Cardiac fibroblast (primary cell): ENCODE measurements around the gene HBG1.

ENCODE experiments used
- DNase-seq, 2 donors: peaks; one replicate each; pipeline versions ENCODE4 v3.0.0 to v3.0.0-alpha.2; 2010; ENCODE audit warnings: low read depth in 2 of 2
- H3K4me3 ChIP-seq, 2 donors: replicated peaks in 1 of 2; 1 replicate in 1 of 2; 2 replicates in 1 of 2; pipeline ENCODE4 v1.5.1; 2011; ENCODE audit warnings: low read depth in 2 of 2, low read length in 2 of 2, mild to moderate bottlenecking in 2 of 2, moderate library complexity in 1 of 2
- CTCF ChIP-seq: IDR thresholded peaks from one replicate; pipeline ENCODE4 v1.5.1; 2011; ENCODE audit warnings: low read depth, mild to moderate bottlenecking, low read length, inconsistent platforms

Gene HBG1

GRCh38 chr11:5239046-5239445 is 10.6 kb downstream of the HBG1 start:
- no peak for TF ChIP-seq CTCF
- DNase-seq = peak in 1 of 2 donors; percentile 11
- no peak overlapping the region for H3K4me3 ChIP-seq

- no peak overlapping the region for H3K4me3 ChIP-seq
- no peak for TF ChIP-seq CTCF
- DNase-seq = no peak
Measured at GRCh38 chr11:5238486-5238885, 11.2 kb downstream of the HBG1 start.

- H3K4me3 ChIP-seq = no peak overlapping the region
- TF ChIP-seq CTCF = no peak
- no peak for DNase-seq
Measured at GRCh38 chr11:5237420-5237819, 12.2 kb downstream of the HBG1 start.

- no peak overlapping the region for H3K4me3 ChIP-seq
- DNase-seq = no peak
- no peak for TF ChIP-seq CTCF
Measured at GRCh38 chr11:5235364-5236095, 14.1 kb downstream of the HBG1 start.

- no peak within 1 kb of the TSS for H3K4me3 ChIP-seq
- DNase-seq = peak; percentile 30 to 35
Measured at GRCh38 chr11:5234381-5234834, 15.2 kb downstream of the HBG1 start, which contains the start of gene HBD. TSS of gene HBD (minus strand) at chr11:5234483. CDS start at chr11:5234433, 50 bp downstream.

GRCh38 chr11:5233307-5233706 is 16.4 kb downstream of the HBG1 start:
- no peak overlapping the region for H3K4me3 ChIP-seq
- no peak for DNase-seq
- TF ChIP-seq CTCF = no peak

More at GRCh38 chr11:5234381-5234834, 15.2 kb downstream of the HBG1 start, which contains the start of gene HBD:
- no peak for TF ChIP-seq CTCF
